ENCODE data around the gene CTSH.
"Not testable (repeated sequence)": the region's sequence is repeated elsewhere in the genome, so short reads cannot be mapped to it uniquely, and the experiment has no call there.

The CTSH gene

GRCh38 chr15:78879517-78880241, 65.2 kb downstream of the CTSH start:
- no peak for DNase-seq

- no peak for DNase-seq
These were observed 66.5 kb downstream of the CTSH start for GRCh38 chr15:78878356-78878755.

GRCh38 chr15:78876954-78877353, 67.9 kb downstream of the CTSH start:
- DNase-seq = not testable (repeated sequence)

GRCh38 chr15:78875107-78875914, 69.5 kb downstream of the CTSH start:
- DNase-seq = peak; percentile 15

GRCh38 chr15:78873793-78874765, 70.8 kb downstream of the CTSH start:
- peak; percentile 65 for DNase-seq

- DNase-seq = peak; percentile 92
These were observed 71.7 kb downstream of the CTSH start for GRCh38 chr15:78872972-78873792.

GRCh38 chr15:78872155-78872971, 72.5 kb downstream of the CTSH start, which contains the start of gene MORF4L1:
Gene MORF4L1, plus strand, starts transcription at chr15:78872890. Its CDS starts 128 bp downstream, at chr15:78873018.
- DNase-seq = peak; percentile 97

GRCh38 chr15:78871483-78872127, 73.2 kb downstream of the CTSH start:
- not testable (repeated sequence) for DNase-seq
